Suprapubic skin (tissue), 4 donors: Measurements from ENCODE around the gene NAP1L4. TPM values are rescaled to one million over a fixed set of nuclear protein-coding genes. Genes with fewer than 3 reads are reported as not detected.

Experiments
- DNase-seq, 2 donors: peaks; one replicate each; pipeline ENCODE4 v3.0.0-alpha.2; 2019; ENCODE audit warnings: low spot score in 2 of 2
- H3K27ac ChIP-seq: fragments of 200-600 bp; sonication (generic); one replicate; pipeline ENCODE4 v1.5.1; 2019
- H3K27me3 ChIP-seq: fragments of 200-600 bp; sonication (generic); one replicate; pipeline ENCODE4 v1.5.1; 2019
- H3K36me3 ChIP-seq: fragments of 200-600 bp; sonication (generic); one replicate; pipeline ENCODE4 v1.5.1; 2019
- H3K4me1 ChIP-seq: fragments of 200-600 bp; sonication (generic); one replicate; pipeline ENCODE4 v1.5.1; 2019
- H3K4me3 ChIP-seq: fragments of 200-600 bp; sonication (generic); one replicate; pipeline ENCODE4 v1.5.1; 2019; ENCODE audit warnings: mild to moderate bottlenecking
- H3K9me3 ChIP-seq: fragments of 200-600 bp; sonication (generic); one replicate; pipeline ENCODE4 v1.5.1; 2019
- EP300 ChIP-seq: sonication (generic); formaldehyde crosslinking; IDR thresholded peaks from one replicate; pipeline ENCODE4 v1.6.1; 2017; ENCODE audit warnings: antibody characterized with exemption
- POLR2A ChIP-seq, 2 donors: fragments of 450-650 bp; IDR thresholded peaks; one replicate each; pipeline ENCODE4 v1.6.1; 2017; ENCODE audit warnings: antibody characterized with exemption in 2 of 2, mild to moderate bottlenecking in 2 of 2, moderate library complexity in 2 of 2
- POLR2AphosphoS5 ChIP-seq, 3 donors: sonication (generic); formaldehyde crosslinking; IDR thresholded peaks; one replicate each; pipeline ENCODE4 v1.6.1; 2017; ENCODE audit warnings: antibody characterized with exemption in 3 of 3
- WGBS: methylation state at CpG from one replicate; pipeline ENCODE4 v1.1.5; 2018; 5-methylcytosine and 5-hydroxymethylcytosine counted together
- total RNA-seq, 4 donors: library from RNA; depleted of rRNA; stranded (reverse); fragments of >200 nt; gene quantifications; one replicate each; pipeline ENCODE4 v1.1.0, GENCODE V29; 2016
- TF ChIP-seq, protein P1 (sequence below), 2 donors: fragments of 200-600 bp in 1 of 2; fragments of 450-650 bp in 1 of 2; sonication (generic) in 1 of 2; IDR thresholded peaks; one replicate each; pipeline ENCODE4 v1.5.1; 2016 to 2019; ENCODE audit warnings: antibody characterized with exemption in 2 of 2, mild to moderate bottlenecking in 1 of 2, moderate library complexity in 1 of 2

Gene NAP1L4
- total RNA-seq, 4 donors from 2014 or later, result 70.7 to 150 (median 97.5) TPM

DNA sequence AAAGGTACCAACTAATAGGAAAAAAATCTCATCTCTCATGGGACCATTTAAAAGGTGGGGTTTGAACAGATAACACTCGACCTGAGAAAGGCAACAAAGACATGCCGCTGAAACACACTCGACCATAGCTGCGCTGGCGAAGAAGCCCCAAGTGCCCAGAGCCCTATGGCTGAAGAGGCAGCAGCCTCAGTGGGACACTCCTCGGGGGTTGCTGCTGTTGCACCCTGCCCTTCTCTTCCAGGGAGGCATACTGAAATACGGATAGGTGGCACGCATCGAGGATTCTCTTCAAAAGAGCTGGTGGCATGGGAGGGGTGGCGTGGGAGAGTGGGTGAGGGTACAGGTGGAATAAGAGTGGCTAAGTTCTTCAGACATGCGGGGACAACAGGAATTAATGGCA, 44.4 kb downstream of the NAP1L4 start:
- no peak for DNase-seq
- TF ChIP-seq POLR2A (IDR thresholded peaks at IDR 0.05) (no peak), POLR2AphosphoS5 (IDR thresholded peaks at IDR 0.05) (no peak), EP300 (no peak)
- TF ChIP-seq, protein P1, sequence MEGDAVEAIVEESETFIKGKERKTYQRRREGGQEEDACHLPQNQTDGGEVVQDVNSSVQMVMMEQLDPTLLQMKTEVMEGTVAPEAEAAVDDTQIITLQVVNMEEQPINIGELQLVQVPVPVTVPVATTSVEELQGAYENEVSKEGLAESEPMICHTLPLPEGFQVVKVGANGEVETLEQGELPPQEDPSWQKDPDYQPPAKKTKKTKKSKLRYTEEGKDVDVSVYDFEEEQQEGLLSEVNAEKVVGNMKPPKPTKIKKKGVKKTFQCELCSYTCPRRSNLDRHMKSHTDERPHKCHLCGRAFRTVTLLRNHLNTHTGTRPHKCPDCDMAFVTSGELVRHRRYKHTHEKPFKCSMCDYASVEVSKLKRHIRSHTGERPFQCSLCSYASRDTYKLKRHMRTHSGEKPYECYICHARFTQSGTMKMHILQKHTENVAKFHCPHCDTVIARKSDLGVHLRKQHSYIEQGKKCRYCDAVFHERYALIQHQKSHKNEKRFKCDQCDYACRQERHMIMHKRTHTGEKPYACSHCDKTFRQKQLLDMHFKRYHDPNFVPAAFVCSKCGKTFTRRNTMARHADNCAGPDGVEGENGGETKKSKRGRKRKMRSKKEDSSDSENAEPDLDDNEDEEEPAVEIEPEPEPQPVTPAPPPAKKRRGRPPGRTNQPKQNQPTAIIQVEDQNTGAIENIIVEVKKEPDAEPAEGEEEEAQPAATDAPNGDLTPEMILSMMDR (IDR thresholded peaks at IDR 0.05), result no peak
- H3K4me3 ChIP-seq, result no peak overlapping the region
- no peaks in the 10 kb centered on the region for H3K9me3 ChIP-seq
- WGBS, result 89% methylated on average over 11 of the region's 11 CpGs
- H3K27me3 ChIP-seq, result no peaks in the 10 kb centered on the region
- peaks cover 68% of the 10 kb centered on the region for H3K36me3 ChIP-seq
- H3K4me1 ChIP-seq, result peaks cover 32% of the 10 kb centered on the region
- no peak overlapping the region for H3K27ac ChIP-seq

DNA sequence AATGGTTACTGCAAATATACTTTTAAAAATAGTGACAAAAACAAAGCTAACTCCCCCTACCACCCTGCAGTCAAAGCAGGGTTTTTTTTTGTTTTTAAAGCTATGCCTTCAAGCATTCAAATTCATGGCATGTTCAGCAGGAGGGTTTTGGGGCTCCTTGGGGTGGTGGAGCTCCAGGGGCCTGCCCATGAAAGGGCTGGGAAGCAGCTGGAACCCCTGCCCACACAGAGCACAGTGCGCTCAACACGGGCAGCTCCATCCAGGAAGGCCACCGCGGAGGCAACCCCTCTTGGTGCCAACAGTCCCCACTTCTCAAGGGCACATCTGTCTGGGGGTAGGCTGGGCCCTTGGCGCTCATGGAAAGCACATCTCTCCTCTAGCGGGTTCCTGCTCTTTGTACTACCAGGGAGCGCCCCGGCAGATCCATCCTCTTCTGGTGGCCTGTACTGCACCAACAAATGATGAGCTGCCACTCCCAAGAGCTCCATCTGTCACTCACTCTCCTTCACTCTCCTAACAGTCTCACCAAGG, 46.3 kb downstream of the NAP1L4 start:
- H3K27ac ChIP-seq, result no peak overlapping the region
- 83% methylated on average over 6 of the region's 8 CpGs for WGBS
- DNase-seq, result no peak
- H3K4me1 ChIP-seq, result peaks cover 38% of the 10 kb centered on the region
- H3K27me3 ChIP-seq, result no peaks in the 10 kb centered on the region
- TF ChIP-seq POLR2A (IDR thresholded peaks at IDR 0.05), result no peak
- TF ChIP-seq EP300, result no peak
- TF ChIP-seq, protein P1 (IDR thresholded peaks at IDR 0.05), result no peak
- TF ChIP-seq POLR2AphosphoS5 (IDR thresholded peaks at IDR 0.05), result no peak
- H3K36me3 ChIP-seq, result peaks cover 48% of the 10 kb centered on the region
- H3K4me3 ChIP-seq, result peak overlapping the region; percentile 19
- H3K9me3 ChIP-seq, result no peaks in the 10 kb centered on the region

DNA sequence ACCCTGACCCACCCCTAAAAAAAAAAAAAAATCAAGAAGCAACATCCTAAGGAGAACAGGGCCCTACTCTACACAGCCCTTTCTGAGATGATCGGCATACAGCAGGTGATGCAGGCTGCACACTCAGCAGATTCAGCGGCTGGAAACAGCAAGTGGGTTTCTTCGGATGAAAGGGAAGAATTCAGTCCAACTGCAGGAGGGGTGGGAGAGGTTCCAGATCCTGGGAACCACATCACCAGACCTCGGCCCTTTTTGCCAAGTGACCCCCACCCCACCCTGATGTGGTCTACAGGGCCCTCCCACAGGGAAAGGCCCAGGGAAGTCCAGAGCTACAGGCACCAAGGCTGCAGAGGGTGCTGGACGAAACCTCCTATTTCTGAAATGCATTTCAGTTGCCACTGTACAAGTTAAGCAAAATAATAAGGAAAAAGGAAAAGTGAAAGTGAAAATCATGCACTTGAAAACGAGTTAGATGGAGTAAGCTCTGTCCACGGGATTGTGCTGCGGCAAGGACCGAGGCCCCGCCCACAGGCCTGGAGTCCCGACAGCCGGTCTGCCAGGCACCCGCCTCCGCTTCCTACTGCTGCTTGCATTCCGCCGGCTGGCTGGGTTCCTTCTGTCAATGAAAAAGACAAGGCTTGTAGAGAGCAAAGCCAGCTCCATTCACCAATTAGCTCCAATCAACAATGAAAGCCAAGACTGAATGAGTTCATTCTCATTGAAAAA, 46.9 kb downstream of the NAP1L4 start:
- H3K9me3 ChIP-seq, result no peaks in the 10 kb centered on the region
- H3K27ac ChIP-seq, result no peak overlapping the region
- DNase-seq, result peak; percentile 89 to 94
- no peaks in the 10 kb centered on the region for H3K27me3 ChIP-seq
- 15% methylated on average over 16 of the region's 16 CpGs for WGBS
- peaks cover 44% of the 10 kb centered on the region for H3K4me1 ChIP-seq
- TF ChIP-seq EP300 (no peak), POLR2AphosphoS5 (IDR thresholded peaks at IDR 0.05) (no peak), POLR2A (IDR thresholded peaks at IDR 0.05) (no peak)
- TF ChIP-seq, protein P1 (IDR thresholded peaks at IDR 0.05), result no peak
- H3K4me3 ChIP-seq, result peak overlapping the region; percentile 19
- H3K36me3 ChIP-seq, result peaks cover 42% of the 10 kb centered on the region

DNA sequence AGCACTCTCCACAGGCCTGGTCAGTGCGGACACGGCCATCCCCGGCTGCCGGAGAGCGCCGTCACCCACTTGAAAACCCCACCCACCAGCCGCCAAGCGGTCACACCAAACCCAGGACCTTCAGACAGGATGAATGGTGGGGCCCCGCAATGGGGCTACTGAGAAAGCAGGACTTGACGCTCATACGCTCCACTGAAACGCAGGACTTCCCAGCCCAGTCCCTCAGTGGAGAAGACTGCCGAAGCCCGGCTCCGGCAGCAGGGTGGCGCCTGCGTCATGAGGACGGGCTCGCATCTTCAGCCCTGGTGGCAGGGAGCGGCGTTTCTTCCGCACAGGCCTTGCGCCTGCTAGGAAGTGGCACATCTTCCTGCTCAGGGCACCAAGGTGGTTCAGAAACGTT, 47.6 kb downstream of the NAP1L4 start:
- no peak for TF ChIP-seq EP300
- TF ChIP-seq POLR2A (IDR thresholded peaks at IDR 0.05), result no peak
- no peak for TF ChIP-seq POLR2AphosphoS5 (IDR thresholded peaks at IDR 0.05)
- TF ChIP-seq, protein P1 (IDR thresholded peaks at IDR 0.05), result no peak
- H3K4me3 ChIP-seq, result no peak overlapping the region
- H3K27me3 ChIP-seq, result no peaks in the 10 kb centered on the region
- H3K27ac ChIP-seq, result no peak overlapping the region
- DNase-seq, result no peak
- no peaks in the 10 kb centered on the region for H3K9me3 ChIP-seq
- peaks cover 47% of the 10 kb centered on the region for H3K4me1 ChIP-seq
- WGBS, result 86% methylated on average over 18 of the region's 24 CpGs
- peaks cover 36% of the 10 kb centered on the region for H3K36me3 ChIP-seq

DNA sequence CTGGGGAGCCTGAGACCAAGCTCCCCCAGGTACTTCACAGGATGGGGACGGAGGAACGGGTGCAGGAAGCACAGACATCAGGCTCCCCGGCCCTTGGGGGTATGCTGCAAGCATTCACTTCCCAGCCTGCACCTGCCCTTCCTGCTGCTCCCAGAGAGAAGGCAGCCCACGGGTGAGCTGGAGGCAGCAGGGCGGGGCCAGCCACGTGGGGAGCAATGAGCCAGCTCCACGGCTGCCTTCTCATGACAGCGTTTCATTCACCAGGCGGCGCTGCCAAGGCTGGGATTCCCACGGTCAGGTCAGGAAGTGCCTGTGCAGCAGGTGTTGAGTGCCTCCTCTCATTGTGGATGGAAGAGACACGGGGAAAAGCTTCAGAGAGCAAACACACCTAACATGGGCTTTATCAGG, 48.4 kb downstream of the NAP1L4 start:
- DNase-seq, result peak in 1 of 2 donors; percentile 79
- TF ChIP-seq EP300 (no peak), POLR2AphosphoS5 (IDR thresholded peaks at IDR 0.05) (no peak), POLR2A (IDR thresholded peaks at IDR 0.05) (no peak)
- TF ChIP-seq, protein P1 (IDR thresholded peaks at IDR 0.05), result peak in 1 of 2 donors; percentile 17
- WGBS, result 80% methylated on average over 1 of the region's 12 CpGs
- Histone ChIP-seq H3K4me3 (no peak overlapping the region), H3K36me3 (peaks cover 31% of the 10 kb centered on the region), H3K9me3 (peaks cover 3% of the 10 kb centered on the region), H3K27ac (no peak overlapping the region), H3K4me1 (peaks cover 47% of the 10 kb centered on the region), H3K27me3 (no peaks in the 10 kb centered on the region)
